Duodenal mucosa (tissue), 2 donors: ENCODE data around the gene PSMD6.

Experiments
- H3K27ac ChIP-seq: one replicate; pipeline ENCODE4 v1.7.0; 2013; ENCODE audit warnings: low read depth, low read length
- H3K27me3 ChIP-seq, 2 donors: one replicate each; pipeline ENCODE4 v1.7.0; 2013; ENCODE audit warnings: low read length in 2 of 2, control low read depth in 1 of 2; ENCODE audit not compliant: insufficient read depth in 2 of 2, control insufficient read depth in 1 of 2
- H3K36me3 ChIP-seq, 2 donors: one replicate each; pipeline ENCODE4 v1.7.0; 2013; ENCODE audit warnings: low read length in 2 of 2, control low read depth in 1 of 2; ENCODE audit not compliant: insufficient read depth in 2 of 2, control insufficient read depth in 1 of 2
- H3K4me1 ChIP-seq, 2 donors: one replicate each; pipeline ENCODE4 v1.7.0; 2013; ENCODE audit warnings: low read length in 2 of 2, control low read depth in 1 of 2; ENCODE audit not compliant: insufficient read depth in 2 of 2, control insufficient read depth in 1 of 2
- H3K4me3 ChIP-seq, 2 donors: one replicate each; pipeline ENCODE4 v1.7.0; 2013; ENCODE audit warnings: low read length in 2 of 2, low read depth in 1 of 2
- H3K9ac ChIP-seq, 2 donors: one replicate each; pipeline ENCODE4 v1.7.0; 2013; ENCODE audit warnings: low read length in 2 of 2, low read depth in 1 of 2
- H3K9me3 ChIP-seq, 2 donors: one replicate each; pipeline ENCODE4 v1.7.0; 2013; ENCODE audit warnings: low read length in 2 of 2, control low read depth in 1 of 2; ENCODE audit not compliant: control insufficient read depth in 1 of 2

Gene PSMD6

DNA sequence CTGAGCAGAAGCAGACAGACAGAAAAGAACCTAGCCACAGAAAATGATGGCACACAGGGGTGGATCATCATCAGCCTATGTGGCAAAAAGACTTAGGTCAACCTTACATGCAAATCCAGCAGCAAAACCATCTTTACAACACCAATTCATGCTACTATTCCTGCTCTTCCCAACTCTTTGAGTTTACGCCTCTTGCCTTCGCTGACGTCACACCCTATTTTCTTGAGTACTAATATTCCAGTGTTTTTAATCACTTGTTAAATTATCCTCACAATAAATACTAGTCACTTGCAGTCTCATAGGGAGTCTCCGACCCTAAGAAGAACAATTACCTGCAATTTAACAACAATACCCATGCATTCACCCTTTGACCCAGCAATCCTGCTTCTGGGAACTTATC lies 6.0 kb upstream of the PSMD6 start:
- H3K4me3 ChIP-seq, result no peak overlapping the region
- no peak overlapping the region for H3K27ac ChIP-seq
- H3K9me3 ChIP-seq, result no peaks in the 10 kb centered on the region
- no peaks in the 10 kb centered on the region for H3K4me1 ChIP-seq
- H3K27me3 ChIP-seq, result peaks cover 5 to 7% of the 10 kb centered on the region in 2 donors
- H3K36me3 ChIP-seq, result no peaks in the 10 kb centered on the region
- no peak overlapping the region for H3K9ac ChIP-seq

DNA sequence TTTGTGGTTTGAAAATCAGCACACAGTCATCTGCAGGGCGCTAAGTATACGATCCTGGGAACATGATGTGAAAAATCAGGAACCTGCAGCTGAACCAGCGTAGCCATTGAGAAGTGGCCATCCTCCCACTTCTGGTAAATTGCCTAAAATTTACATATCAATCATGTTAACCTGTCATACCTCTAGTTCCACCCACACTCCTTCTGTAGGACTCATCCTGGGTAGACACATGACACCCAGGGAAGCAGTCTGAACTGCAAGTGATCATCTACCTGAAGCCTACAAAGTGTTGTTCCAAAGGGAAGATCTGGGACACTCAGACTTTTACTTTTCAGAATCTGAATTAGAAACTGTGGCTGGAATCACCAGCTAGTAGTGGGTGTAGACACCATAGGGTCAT lies 5.5 kb upstream of the PSMD6 start:
- H3K27me3 ChIP-seq, result peaks cover 5 to 7% of the 10 kb centered on the region in 2 donors
- H3K4me3 ChIP-seq, result no peak overlapping the region
- H3K27ac ChIP-seq, result no peak overlapping the region
- H3K4me1 ChIP-seq, result peaks cover 0 to 1% of the 10 kb centered on the region in 2 donors
- no peaks in the 10 kb centered on the region for H3K36me3 ChIP-seq
- no peak overlapping the region for H3K9ac ChIP-seq
- no peaks in the 10 kb centered on the region for H3K9me3 ChIP-seq

DNA sequence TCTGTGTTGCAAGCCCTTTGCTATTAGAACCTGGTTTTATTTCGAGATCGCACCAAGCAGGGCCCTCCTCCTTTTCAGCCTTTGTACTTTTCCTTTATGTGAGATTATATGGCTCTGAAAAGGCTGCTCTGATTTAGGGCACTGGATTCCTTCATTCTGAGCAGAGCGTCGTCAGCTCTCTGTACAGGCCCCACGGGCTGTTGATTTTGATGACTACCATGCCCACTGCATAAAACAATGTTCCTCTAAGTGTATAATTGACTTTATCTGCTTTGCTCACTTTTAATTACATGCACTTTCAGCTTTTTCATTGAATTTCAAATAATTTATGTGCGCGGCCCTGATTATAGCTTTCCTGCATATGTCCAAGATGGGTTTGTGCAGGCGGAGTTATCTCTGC lies 4.4 kb upstream of the PSMD6 start:
- Histone ChIP-seq H3K36me3 (no peaks in the 10 kb centered on the region), H3K9ac (no peak overlapping the region), H3K27me3 (peaks cover 5 to 7% of the 10 kb centered on the region in 2 donors), H3K27ac (no peak overlapping the region), H3K4me3 (no peak overlapping the region), H3K4me1 (peaks cover 2 to 4% of the 10 kb centered on the region in 2 donors), H3K9me3 (no peaks in the 10 kb centered on the region)

DNA sequence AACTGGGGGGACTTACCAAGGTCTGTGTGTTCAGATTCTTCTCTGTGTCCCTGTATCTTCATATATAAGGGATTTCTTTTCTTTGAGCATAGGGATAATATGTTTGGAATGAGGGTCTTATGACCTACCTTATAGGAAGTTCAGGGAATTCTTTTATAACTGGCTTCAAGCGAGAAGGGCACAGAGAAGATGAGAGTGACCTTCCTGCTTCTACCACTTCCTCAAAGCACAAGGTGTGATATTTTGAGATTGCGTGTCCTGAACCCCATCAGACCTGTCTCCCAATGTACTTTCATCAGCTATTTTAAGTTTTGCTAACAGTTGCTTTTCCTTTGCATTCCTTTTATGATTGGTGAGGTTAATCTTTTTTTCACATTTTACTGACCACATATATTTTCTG lies 3.1 kb upstream of the PSMD6 start:
- H3K27me3 ChIP-seq, result peaks cover 5 to 7% of the 10 kb centered on the region in 2 donors
- H3K4me1 ChIP-seq, result peaks cover 13% of the 10 kb centered on the region in 2 donors
- H3K9ac ChIP-seq, result no peak overlapping the region
- no peaks in the 10 kb centered on the region for H3K9me3 ChIP-seq
- no peak overlapping the region for H3K27ac ChIP-seq
- no peaks in the 10 kb centered on the region for H3K36me3 ChIP-seq
- no peak overlapping the region for H3K4me3 ChIP-seq

GRCh38 chr3:64023861-64024223 lies 548 bp upstream of the PSMD6 start:
- Histone ChIP-seq H3K27me3 (peaks cover 5 to 7% of the 10 kb centered on the region in 2 donors), H3K4me3 (peak overlapping the region; percentile 97 to 99), H3K27ac (no peak overlapping the region), H3K36me3 (peaks cover 0 to 13% of the 10 kb centered on the region in 2 donors), H3K4me1 (peaks cover 13% of the 10 kb centered on the region in 2 donors), H3K9me3 (no peaks in the 10 kb centered on the region), H3K9ac (peak overlapping the region; percentile 96 to 97)

DNA sequence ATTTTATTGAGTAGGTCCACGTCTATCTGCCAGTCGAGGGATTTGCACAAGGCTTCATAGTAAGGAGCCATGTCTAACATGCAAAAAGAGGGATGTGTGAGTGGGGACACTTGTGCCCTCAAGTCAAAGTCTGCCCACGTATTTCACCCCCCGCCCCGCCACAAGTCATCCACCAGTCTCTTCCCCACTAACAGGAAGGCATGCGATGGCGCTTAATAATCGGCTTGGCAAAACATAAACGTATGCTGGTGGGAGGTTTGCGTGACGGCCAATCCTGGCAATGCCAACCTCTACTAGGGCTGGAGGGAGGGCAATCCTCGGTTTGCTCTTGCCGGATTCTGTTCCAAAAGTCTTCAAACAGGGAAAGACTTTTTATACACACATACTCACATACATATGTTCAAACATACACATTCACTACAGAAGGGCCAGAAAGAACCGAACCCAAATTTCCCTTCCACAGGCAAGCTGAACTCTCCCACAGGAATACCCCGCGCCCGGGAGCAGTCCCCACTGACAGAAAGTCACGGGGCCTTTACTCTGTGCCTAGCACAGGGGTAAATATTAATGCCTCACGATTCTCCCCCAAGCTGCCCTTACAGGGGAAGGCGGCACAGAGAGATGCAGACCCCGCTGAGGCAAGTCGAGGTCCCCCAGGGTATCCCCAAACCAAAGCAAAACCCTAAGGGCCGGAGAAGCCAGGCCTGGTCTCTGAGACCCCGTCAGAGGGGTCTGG lies 675 bp downstream of the PSMD6 start:
- Histone ChIP-seq H3K9me3 (no peaks in the 10 kb centered on the region), H3K4me1 (peaks cover 13% of the 10 kb centered on the region in 2 donors), H3K27ac (no peak overlapping the region), H3K9ac (peak overlapping the region; percentile 96 to 97), H3K36me3 (peaks cover 7 to 25% of the 10 kb centered on the region in 2 donors), H3K27me3 (no peaks in the 10 kb centered on the region), H3K4me3 (peak overlapping the region; percentile 97 to 99)

GRCh38 chr3:64021922-64022321 lies 1.4 kb downstream of the PSMD6 start:
- H3K27me3 ChIP-seq, result no peaks in the 10 kb centered on the region
- no peak overlapping the region for H3K27ac ChIP-seq
- peaks cover 14 to 32% of the 10 kb centered on the region in 2 donors for H3K36me3 ChIP-seq
- H3K4me1 ChIP-seq, result peaks cover 13% of the 10 kb centered on the region in 2 donors
- H3K9ac ChIP-seq, result peak overlapping the region in 1 of 2 donors; percentile 97
- H3K9me3 ChIP-seq, result no peaks in the 10 kb centered on the region
- peak overlapping the region; percentile 97 to 99 for H3K4me3 ChIP-seq

DNA sequence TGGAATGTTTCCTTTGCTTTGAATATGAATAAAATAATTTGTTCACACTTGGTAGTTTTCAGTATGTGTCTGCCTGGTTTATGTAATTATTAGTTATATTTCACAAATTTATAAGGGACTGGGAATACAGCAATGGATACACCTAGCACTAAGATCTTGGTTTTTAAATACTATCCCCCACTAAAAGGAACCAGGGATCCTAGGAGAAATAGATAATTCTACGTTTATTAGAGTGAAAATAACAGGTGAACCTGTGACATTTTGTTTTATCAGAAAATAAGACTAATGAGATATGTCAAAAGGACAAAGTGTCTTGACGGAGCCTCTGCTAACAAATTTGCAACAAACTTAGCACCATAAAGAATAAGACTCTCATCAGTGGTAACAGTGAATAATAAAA lies 3.4 kb downstream of the PSMD6 start:
- Histone ChIP-seq H3K27ac (no peak overlapping the region), H3K4me3 (no peak overlapping the region), H3K9ac (no peak overlapping the region), H3K36me3 (peaks cover 15 to 48% of the 10 kb centered on the region in 2 donors), H3K27me3 (no peaks in the 10 kb centered on the region), H3K4me1 (peaks cover 13% of the 10 kb centered on the region in 2 donors), H3K9me3 (no peaks in the 10 kb centered on the region)

- Histone ChIP-seq H3K27ac (no peak overlapping the region), H3K9ac (no peak overlapping the region), H3K4me3 (no peak overlapping the region), H3K9me3 (no peaks in the 10 kb centered on the region), H3K36me3 (peaks cover 22 to 54% of the 10 kb centered on the region in 2 donors), H3K4me1 (peaks cover 13% of the 10 kb centered on the region in 2 donors), H3K27me3 (no peaks in the 10 kb centered on the region)
Observed at GRCh38 chr3:64019271-64019670, 4.0 kb downstream of the PSMD6 start.

GRCh38 chr3:64016941-64017620 lies 6.2 kb downstream of the PSMD6 start:
- no peak overlapping the region for H3K4me3 ChIP-seq
- H3K27ac ChIP-seq, result no peak overlapping the region
- H3K9ac ChIP-seq, result no peak overlapping the region
- no peaks in the 10 kb centered on the region for H3K27me3 ChIP-seq
- H3K9me3 ChIP-seq, result no peaks in the 10 kb centered on the region
- H3K36me3 ChIP-seq, result peaks cover 43 to 75% of the 10 kb centered on the region in 2 donors
- peaks cover 4 to 5% of the 10 kb centered on the region in 2 donors for H3K4me1 ChIP-seq
